Subcutaneous adipose tissue (tissue), 4 donors: ENCODE measurements around the gene ARHGAP4. TPM values are rescaled to one million over a fixed set of nuclear protein-coding genes. Genes with fewer than 3 reads are reported as not detected.

Experiments used
- total RNA-seq, 4 donors: library from RNA; depleted of rRNA; stranded (reverse); fragments of >200 nt; gene quantifications; one replicate each; pipeline ENCODE4 v1.1.0, GENCODE V29; 2016
- TF ChIP-seq, protein P1 (sequence below): fragments of 450-650 bp; IDR thresholded peaks from one replicate; pipeline ENCODE4 v1.5.1; 2016; ENCODE audit warnings: low read depth, mild to moderate bottlenecking, control low read depth, antibody characterized with exemption, moderate library complexity

The ARHGAP4 gene
- total RNA-seq, 4 donors from 2014 or later = 8.5 to 37.4 (median 28.2) TPM

DNA sequence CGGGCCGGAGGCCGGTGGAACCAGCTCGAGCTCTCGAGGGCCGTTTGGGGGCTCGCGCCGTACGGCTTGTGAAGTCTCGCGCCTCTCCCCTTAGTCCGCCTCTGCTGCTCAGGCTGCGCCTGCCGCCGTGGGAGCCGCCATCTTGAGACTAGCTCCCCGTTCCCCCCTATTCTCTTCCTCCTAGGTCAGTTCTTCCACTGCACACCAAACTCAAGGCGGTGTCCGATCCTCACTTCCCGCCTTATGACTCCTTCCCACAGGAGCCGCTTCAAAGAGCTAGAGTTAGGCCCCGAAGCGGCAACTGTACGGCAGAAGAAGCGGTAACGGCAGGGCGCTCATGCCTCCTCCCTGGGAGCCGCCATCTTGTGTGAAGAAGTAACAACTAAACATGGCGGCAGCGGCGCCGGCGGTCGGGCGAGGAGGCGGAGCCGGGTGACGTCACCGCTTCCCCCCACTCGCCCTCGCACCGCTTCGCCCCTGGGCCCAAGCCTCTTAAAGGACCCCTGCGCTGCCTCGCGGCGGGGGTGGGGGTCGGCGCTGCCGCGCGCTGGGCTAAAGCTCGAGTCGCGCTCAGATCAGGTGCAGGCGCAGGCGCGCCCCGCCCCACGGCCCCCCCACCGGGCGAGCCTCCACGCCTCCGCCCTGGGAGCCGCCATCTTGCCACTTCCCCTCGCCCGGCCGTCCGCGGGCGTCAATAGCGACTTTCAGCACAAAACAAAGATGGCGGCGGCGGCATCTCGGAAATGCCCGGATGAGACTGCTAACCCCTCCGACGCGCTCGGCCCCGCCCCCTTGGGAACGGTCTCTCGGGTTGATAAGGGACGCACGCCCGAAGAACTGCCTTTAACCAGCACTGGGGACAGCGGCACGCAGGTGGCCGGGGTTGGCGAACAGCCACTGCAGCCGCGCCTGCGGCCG, 45.6 kb upstream of the ARHGAP4 start, which contains the start of gene HCFC1:
TSS of gene HCFC1 (minus strand) at position 369 of the 918 bp plus-strand sequence. CDS start 978 bp downstream, outside the sequence.
- TF ChIP-seq, protein P1, sequence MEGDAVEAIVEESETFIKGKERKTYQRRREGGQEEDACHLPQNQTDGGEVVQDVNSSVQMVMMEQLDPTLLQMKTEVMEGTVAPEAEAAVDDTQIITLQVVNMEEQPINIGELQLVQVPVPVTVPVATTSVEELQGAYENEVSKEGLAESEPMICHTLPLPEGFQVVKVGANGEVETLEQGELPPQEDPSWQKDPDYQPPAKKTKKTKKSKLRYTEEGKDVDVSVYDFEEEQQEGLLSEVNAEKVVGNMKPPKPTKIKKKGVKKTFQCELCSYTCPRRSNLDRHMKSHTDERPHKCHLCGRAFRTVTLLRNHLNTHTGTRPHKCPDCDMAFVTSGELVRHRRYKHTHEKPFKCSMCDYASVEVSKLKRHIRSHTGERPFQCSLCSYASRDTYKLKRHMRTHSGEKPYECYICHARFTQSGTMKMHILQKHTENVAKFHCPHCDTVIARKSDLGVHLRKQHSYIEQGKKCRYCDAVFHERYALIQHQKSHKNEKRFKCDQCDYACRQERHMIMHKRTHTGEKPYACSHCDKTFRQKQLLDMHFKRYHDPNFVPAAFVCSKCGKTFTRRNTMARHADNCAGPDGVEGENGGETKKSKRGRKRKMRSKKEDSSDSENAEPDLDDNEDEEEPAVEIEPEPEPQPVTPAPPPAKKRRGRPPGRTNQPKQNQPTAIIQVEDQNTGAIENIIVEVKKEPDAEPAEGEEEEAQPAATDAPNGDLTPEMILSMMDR = no peak

DNA sequence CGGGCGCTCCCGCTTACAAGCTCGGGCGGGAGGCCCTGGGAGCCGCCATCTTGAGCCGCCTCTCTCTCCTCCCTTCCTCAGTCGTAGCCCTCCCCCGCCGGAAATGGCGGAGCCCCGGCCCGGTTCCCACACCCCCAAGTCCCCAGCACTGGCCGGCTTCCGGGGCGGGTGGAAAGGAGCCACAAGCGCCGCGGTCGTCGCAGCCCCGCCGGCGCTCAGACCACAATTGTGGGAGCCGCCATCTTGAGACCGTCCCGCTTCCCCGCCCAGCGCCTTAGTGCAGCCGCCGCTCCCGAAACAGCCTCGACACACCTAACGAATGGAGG, 45.0 kb upstream of the ARHGAP4 start:
- TF ChIP-seq, protein P1 = no peak

DNA sequence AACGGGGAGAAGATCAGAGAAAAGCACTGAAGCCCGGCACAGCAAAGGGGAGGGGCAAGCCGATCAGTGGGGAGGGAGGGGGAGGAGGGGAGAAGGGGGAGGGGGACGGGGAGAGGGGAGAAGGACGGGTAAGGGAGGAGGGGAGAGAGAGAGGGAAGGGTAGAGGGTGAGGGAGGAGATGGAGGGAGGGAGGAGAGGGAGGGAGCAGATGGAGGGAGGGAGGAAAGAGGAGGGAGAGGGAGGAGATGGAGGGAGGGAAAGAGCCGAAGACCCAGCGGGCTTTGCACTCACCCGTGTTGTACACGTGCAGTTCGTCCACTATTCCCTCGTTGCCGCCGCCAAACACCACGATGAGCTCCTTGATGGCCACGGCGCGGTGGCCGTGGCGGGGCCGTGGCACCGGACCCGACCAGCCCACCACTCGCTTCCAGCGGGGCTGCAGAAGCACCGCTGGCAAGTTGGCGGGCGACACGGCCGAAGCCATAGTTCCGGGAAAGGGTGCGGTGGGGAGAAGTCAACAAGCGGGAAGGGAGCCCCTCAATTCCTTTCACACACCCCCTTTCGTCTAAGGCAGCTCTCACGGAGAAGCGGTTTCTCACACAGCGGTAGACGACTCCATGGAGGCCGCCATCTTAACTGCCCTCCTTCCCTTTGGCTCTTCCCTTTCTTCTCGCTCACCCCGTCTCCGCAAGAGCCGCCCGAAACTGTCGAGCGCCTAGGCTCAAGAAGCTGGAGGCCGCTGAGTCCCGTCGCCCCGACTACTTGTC, 44.5 kb upstream of the ARHGAP4 start:
- TF ChIP-seq, protein P1 = no peak

DNA sequence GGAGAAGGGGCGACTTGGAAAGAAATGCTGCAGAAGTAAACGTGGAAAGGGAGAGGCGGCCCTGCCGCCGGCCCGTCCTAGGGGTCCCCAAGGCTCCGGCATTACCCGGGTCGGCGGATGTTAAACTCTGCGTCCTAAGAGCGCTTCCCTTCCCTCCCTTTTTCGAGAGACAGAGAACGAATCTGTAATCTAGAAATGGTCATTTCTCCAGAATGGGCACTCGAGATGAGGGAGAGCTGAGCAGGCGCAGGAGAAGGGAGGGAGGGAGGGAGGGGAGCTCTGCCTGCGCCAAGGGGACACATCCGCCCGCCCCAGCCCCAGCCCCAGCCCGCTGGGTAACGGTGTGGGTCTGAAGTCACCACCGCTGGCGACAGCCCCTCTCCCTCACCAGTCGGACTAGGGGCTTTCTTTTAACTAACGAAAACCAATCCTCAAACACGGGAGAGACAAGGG, 43.9 kb upstream of the ARHGAP4 start:
- TF ChIP-seq, protein P1 = no peak

DNA sequence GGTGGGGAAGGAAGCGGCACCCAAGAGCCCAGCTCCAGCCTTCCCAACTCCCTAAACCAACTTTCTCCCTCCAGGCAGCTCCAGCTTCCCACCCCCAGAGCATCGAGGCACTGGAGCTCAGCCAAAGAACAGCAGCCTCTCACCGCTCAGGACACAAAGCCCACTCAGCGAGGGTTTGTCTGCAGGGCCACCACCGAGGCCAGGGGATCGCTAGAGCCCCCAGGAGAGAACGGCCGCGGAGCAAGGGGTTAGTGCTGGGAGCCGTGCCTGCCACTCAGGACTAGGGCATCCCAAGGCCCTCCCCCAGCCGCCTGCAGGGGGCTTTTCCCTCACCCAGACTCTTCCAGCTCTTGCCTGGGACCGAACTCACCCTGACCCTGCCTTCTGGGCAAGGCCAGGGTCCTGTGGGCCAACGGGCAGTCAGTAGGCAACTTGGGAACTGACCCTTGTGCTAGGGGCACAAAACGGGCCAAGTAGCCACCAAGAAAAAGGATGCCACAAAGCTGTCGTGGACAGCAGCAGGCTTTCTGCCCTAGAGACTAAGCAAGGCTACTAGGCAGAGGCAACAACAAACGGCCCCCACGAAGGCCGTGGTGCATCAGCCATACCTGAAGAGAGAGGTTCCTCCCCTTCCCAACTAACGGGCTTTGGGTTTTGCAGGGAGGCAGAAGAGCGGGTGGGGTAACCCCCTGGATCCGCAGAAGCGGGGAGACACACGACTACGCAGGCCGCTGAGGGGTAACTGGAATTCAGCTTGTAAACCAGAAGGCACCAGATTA, 43.2 kb upstream of the ARHGAP4 start:
- TF ChIP-seq, protein P1 = no peak

DNA sequence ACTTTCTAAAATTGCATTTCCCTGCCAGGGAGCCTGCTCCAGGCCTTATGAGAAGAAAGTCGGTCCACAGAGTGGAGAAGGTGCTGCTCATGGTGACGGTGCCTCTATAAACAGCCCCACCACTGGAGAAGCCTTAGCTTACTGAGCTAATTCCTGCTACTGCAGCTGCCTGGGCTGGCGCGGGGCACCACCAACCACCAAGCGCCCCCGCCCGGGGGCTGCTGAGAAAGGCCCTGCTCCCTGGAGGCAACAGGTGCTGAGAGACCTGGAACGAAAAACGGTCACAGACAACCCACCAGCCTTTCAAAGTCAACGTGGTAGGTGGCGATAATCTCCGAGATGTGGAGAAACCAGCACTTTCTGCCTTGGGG, 42.7 kb upstream of the ARHGAP4 start:
- TF ChIP-seq, protein P1 = no peak

DNA sequence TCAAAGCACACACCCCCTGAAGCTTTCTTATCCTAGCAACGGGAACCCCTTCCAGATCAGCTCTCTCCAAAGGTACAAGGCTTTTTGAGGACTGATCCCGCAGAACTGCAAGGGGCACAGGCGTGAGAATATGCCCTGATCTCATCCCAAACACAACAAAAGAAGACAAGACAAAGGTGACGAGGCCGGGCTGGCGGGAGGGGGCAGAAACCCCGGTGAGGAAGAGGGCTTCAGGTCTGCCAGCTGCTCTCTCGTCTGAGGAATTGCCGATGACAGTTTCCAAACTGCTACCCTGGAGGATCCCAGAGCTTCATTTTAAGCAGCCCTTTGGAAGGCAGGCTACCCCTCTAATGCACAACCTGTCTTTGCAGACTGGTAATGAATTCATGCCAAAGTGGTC, 42.2 kb upstream of the ARHGAP4 start:
- TF ChIP-seq, protein P1 = no peak
